ENCODE data around the gene LRP1B.

The LRP1B gene

DNA sequence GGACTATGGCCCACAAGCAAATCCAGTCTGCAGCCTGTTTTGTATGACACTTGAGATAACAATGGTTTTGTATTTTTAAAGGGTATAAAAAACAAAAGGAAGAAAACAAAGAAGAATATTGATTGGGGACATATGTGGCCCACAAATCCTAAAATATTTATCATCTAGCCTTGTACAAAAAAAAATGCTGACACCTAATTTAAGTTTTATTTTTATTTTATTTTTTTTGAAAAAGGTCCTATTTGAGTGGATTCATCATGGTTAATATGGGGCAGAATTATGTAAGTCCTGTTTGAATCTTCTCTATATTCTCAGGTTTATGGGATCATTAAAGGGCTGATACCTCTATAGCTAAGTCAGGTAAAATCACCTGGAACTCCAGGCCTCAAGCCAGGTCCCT is 525.7 kb downstream of the LRP1B start:
- Histone ChIP-seq H3K4me3 (ENCODE audit: low read length in 2 of 2) (no peak overlapping the region), H3K27me3 (ENCODE audit: control insufficient read depth in 2 of 2, insufficient read depth in 2 of 2, low read length in 2 of 2) (no peaks in the 10 kb centered on the region), H3K27ac (ENCODE audit: low read depth in 2 of 2, low read length in 2 of 2) (no peak overlapping the region), H3K9me3 (ENCODE audit: control insufficient read depth in 2 of 2, low read length in 2 of 2) (no peaks in the 10 kb centered on the region), H3K9ac (ENCODE audit: low read depth in 1 of 2, low read length in 2 of 2) (no peak overlapping the region), H3K36me3 (ENCODE audit: control insufficient read depth in 2 of 2, insufficient read depth in 2 of 2, low read length in 2 of 2) (no peaks in the 10 kb centered on the region), H3K4me1 (ENCODE audit: control insufficient read depth in 2 of 2, insufficient read depth in 2 of 2, low read length in 2 of 2) (no peaks in the 10 kb centered on the region)

DNA sequence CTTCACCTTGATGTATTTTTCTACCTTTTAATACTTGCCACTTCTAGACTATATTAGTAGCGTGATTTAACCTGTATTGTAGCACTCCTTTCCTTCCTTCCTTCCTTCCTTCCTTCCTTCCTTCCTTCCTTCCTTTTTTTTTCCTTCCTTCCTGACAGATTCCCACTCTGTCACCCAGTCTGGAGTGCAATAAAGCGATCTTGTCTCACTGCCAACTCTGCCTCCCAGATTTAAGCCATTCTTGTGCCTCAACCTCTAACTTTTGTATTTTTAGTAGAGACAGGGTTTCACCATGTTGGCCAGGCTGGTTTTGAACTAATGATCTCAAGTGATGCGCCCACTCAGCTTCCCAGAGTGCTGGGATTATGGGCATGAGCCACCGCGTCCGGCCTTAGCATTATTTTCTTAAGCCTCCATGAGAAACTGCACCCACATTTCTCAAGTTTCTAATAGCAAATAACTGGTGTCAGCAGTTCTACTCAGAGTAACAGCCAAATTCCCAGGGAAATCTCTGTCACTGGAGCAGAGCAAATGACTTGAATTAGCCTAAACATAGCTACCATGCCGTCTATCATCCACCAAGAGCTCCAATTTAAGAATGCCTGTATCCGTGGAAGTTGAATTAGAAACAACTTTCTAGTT is 529.2 kb downstream of the LRP1B start:
- Histone ChIP-seq H3K4me3 (ENCODE audit: low read length in 2 of 2) (no peak overlapping the region), H3K9ac (ENCODE audit: low read depth in 1 of 2, low read length in 2 of 2) (no peak overlapping the region), H3K36me3 (ENCODE audit: control insufficient read depth in 2 of 2, insufficient read depth in 2 of 2, low read length in 2 of 2) (no peaks in the 10 kb centered on the region), H3K27me3 (ENCODE audit: control insufficient read depth in 2 of 2, insufficient read depth in 2 of 2, low read length in 2 of 2) (no peaks in the 10 kb centered on the region), H3K27ac (ENCODE audit: low read depth in 2 of 2, low read length in 2 of 2) (no peak overlapping the region), H3K4me1 (ENCODE audit: control insufficient read depth in 2 of 2, insufficient read depth in 2 of 2, low read length in 2 of 2) (no peaks in the 10 kb centered on the region), H3K9me3 (ENCODE audit: control insufficient read depth in 2 of 2, low read length in 2 of 2) (no peaks in the 10 kb centered on the region)

DNA sequence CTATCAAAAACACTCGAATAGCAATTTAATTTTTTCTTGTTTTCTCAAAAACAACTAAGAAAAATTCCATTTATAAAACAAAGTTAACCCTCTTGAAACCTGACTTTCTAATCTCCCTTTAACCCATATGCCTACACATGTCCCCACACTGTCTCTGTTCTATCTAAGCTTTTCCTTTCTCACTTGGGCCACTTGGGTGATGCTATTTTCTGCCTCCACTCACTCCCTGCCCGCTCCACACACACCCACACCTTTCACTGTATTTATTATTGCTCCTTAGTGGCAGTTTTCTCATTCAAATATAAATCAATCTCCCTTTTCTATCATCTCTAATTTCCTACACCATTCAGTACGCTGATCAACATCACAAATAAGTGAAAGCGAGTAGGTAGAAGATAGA is 531.1 kb downstream of the LRP1B start:
- no peaks in the 10 kb centered on the region for H3K9me3 ChIP-seq (ENCODE audit: control insufficient read depth in 2 of 2, low read length in 2 of 2)
- H3K9ac ChIP-seq (ENCODE audit: low read depth in 1 of 2, low read length in 2 of 2), result no peak overlapping the region
- H3K36me3 ChIP-seq (ENCODE audit: control insufficient read depth in 2 of 2, insufficient read depth in 2 of 2, low read length in 2 of 2), result no peaks in the 10 kb centered on the region
- no peaks in the 10 kb centered on the region for H3K4me1 ChIP-seq (ENCODE audit: control insufficient read depth in 2 of 2, insufficient read depth in 2 of 2, low read length in 2 of 2)
- H3K27me3 ChIP-seq (ENCODE audit: control insufficient read depth in 2 of 2, insufficient read depth in 2 of 2, low read length in 2 of 2), result no peaks in the 10 kb centered on the region
- H3K4me3 ChIP-seq (ENCODE audit: low read length in 2 of 2), result no peak overlapping the region
- no peak overlapping the region for H3K27ac ChIP-seq (ENCODE audit: low read depth in 2 of 2, low read length in 2 of 2)

DNA sequence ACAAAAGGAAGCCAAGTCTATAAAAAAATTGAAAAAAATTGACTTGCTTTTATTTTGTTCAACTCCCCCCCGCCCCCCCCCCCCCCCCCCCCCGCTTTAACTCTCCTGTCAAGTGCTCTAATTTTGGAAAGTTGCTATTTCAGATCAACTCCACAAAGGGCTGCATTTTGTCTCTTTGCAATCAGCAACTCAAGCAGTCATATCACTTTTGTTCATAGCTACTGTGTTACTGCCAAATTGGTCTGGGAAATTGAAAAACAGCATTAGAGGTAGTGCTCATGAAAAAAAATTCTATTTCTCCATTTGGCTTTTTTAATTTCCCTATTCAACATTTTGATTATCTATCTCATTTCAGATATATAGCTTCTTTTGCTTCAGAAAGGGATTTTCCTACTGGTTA is 531.8 kb downstream of the LRP1B start:
- Histone ChIP-seq H3K9me3 (ENCODE audit: control insufficient read depth in 2 of 2, low read length in 2 of 2) (no peaks in the 10 kb centered on the region), H3K4me1 (ENCODE audit: control insufficient read depth in 2 of 2, insufficient read depth in 2 of 2, low read length in 2 of 2) (no peaks in the 10 kb centered on the region), H3K27me3 (ENCODE audit: control insufficient read depth in 2 of 2, insufficient read depth in 2 of 2, low read length in 2 of 2) (no peaks in the 10 kb centered on the region), H3K9ac (ENCODE audit: low read depth in 1 of 2, low read length in 2 of 2) (no peak overlapping the region), H3K27ac (ENCODE audit: low read depth in 2 of 2, low read length in 2 of 2) (no peak overlapping the region), H3K36me3 (ENCODE audit: control insufficient read depth in 2 of 2, insufficient read depth in 2 of 2, low read length in 2 of 2) (no peaks in the 10 kb centered on the region), H3K4me3 (ENCODE audit: low read length in 2 of 2) (no peak overlapping the region)

DNA sequence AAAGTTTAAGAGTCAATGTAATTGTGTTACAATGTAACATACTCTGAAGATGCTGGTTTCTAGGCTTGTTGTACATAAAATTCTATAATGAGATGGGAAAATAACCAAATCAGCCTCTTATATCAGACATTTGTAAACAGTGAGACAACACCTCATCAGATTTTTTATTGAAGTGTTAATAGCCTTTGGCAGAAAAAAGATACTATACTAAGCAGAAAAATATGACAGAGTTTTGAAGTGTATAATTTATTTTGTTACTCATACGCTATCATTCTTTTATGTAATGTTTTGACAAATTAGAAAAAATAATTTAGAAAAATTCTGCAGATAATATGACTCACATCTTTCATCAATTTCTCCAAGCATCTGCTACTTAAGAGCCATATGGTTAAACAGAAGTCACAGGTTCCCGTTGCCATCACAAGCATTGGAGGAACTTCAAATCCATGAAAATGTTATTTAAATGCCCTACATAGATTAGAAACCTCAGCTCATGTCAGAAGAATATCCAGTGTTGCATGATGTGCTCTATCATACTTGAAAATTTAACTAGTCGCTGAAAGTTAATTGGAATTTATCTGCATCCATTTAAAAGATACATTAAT is 535.4 kb downstream of the LRP1B start:
- Histone ChIP-seq H3K36me3 (ENCODE audit: control insufficient read depth in 2 of 2, insufficient read depth in 2 of 2, low read length in 2 of 2) (no peaks in the 10 kb centered on the region), H3K27ac (ENCODE audit: low read depth in 2 of 2, low read length in 2 of 2) (no peak overlapping the region)

DNA sequence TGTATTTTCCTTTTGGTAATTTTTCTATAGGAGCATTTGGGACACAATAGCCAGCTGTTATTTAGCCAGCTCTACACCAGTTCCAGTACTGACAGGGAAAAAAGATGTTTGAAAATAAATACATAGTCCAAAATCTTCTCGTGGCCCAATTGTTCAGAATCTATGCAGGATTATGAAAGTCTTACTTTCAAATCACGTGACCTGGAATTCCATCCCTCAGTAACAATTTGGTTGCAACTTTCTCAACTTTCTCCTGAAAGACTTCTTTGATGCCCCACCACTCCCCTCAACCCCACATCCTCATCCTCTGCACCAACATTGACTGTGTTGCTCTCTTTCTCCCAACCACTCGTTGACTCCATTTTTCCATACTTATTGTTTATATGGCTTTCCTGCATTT is 539.0 kb downstream of the LRP1B start:
- H3K27me3 ChIP-seq (ENCODE audit: control insufficient read depth in 2 of 2, insufficient read depth in 2 of 2, low read length in 2 of 2), result no peaks in the 10 kb centered on the region
- H3K9me3 ChIP-seq (ENCODE audit: control insufficient read depth in 2 of 2, low read length in 2 of 2), result no peaks in the 10 kb centered on the region
- no peak overlapping the region for H3K27ac ChIP-seq (ENCODE audit: low read depth in 2 of 2, low read length in 2 of 2)
- no peaks in the 10 kb centered on the region for H3K36me3 ChIP-seq (ENCODE audit: control insufficient read depth in 2 of 2, insufficient read depth in 2 of 2, low read length in 2 of 2)
- no peaks in the 10 kb centered on the region for H3K4me1 ChIP-seq (ENCODE audit: control insufficient read depth in 2 of 2, insufficient read depth in 2 of 2, low read length in 2 of 2)
- H3K9ac ChIP-seq (ENCODE audit: low read depth in 1 of 2, low read length in 2 of 2), result no peak overlapping the region
- H3K4me3 ChIP-seq (ENCODE audit: low read length in 2 of 2), result no peak overlapping the region

More for the DNA sequence above, 535.4 kb downstream of the LRP1B start:
- Histone ChIP-seq H3K4me1 (ENCODE audit: control insufficient read depth in 2 of 2, insufficient read depth in 2 of 2, low read length in 2 of 2) (no peaks in the 10 kb centered on the region), H3K4me3 (ENCODE audit: low read length in 2 of 2) (no peak overlapping the region), H3K9me3 (ENCODE audit: control insufficient read depth in 2 of 2, low read length in 2 of 2) (no peaks in the 10 kb centered on the region), H3K27me3 (ENCODE audit: control insufficient read depth in 2 of 2, insufficient read depth in 2 of 2, low read length in 2 of 2) (no peaks in the 10 kb centered on the region), H3K9ac (ENCODE audit: low read depth in 1 of 2, low read length in 2 of 2) (no peak overlapping the region)

DNA sequence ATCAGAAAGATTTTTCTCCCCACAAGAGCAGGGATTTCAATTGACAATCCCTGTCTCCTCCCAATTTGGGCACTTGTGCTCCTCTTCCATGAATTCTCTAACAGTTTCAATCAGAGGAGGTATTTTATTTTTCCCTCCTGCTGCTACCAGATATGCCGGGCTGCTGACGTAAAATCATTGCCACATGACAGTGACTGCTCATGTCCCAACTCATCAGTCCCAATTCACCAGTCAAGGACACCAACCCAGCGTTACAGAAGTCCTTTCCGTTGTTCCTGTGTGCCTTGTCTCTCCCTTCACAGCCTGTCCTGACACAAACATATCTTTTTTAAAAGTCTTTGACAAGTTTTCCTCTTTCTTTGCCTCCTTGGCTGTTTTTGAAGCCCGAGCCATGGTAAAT is 540.2 kb downstream of the LRP1B start:
- H3K9ac ChIP-seq (ENCODE audit: low read depth in 1 of 2, low read length in 2 of 2), result no peak overlapping the region
- H3K36me3 ChIP-seq (ENCODE audit: control insufficient read depth in 2 of 2, insufficient read depth in 2 of 2, low read length in 2 of 2), result no peaks in the 10 kb centered on the region
- no peaks in the 10 kb centered on the region for H3K4me1 ChIP-seq (ENCODE audit: control insufficient read depth in 2 of 2, insufficient read depth in 2 of 2, low read length in 2 of 2)
- H3K4me3 ChIP-seq (ENCODE audit: low read length in 2 of 2), result no peak overlapping the region
- H3K27me3 ChIP-seq (ENCODE audit: control insufficient read depth in 2 of 2, insufficient read depth in 2 of 2, low read length in 2 of 2), result no peaks in the 10 kb centered on the region
- no peaks in the 10 kb centered on the region for H3K9me3 ChIP-seq (ENCODE audit: control insufficient read depth in 2 of 2, low read length in 2 of 2)
- no peak overlapping the region for H3K27ac ChIP-seq (ENCODE audit: low read depth in 2 of 2, low read length in 2 of 2)

DNA sequence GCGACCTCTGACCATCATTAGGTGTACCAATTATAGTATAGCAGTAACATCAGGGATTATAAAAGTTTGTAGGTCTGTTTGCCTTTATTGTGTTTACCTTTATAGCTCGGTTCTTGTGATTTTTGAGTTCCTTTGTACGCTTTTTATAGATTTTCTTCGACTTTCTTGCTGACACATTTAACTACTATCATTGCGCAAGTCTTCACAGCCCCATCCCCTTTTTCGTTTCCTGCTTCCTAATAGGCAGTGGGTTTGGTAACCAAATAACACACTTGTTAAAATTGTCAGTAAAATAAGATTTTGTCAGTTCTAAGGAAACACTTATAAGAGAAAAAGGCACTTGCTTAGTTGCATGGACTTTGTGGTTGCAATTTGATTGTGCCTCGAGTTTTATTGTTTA is 541.5 kb downstream of the LRP1B start:
- H3K27me3 ChIP-seq (ENCODE audit: control insufficient read depth in 2 of 2, insufficient read depth in 2 of 2, low read length in 2 of 2), result no peaks in the 10 kb centered on the region
- H3K36me3 ChIP-seq (ENCODE audit: control insufficient read depth in 2 of 2, insufficient read depth in 2 of 2, low read length in 2 of 2), result no peaks in the 10 kb centered on the region
- no peak overlapping the region for H3K4me3 ChIP-seq (ENCODE audit: low read length in 2 of 2)
- H3K9me3 ChIP-seq (ENCODE audit: control insufficient read depth in 2 of 2, low read length in 2 of 2), result no peaks in the 10 kb centered on the region
- H3K9ac ChIP-seq (ENCODE audit: low read depth in 1 of 2, low read length in 2 of 2), result no peak overlapping the region
- H3K27ac ChIP-seq (ENCODE audit: low read depth in 2 of 2, low read length in 2 of 2), result no peak overlapping the region
- no peaks in the 10 kb centered on the region for H3K4me1 ChIP-seq (ENCODE audit: control insufficient read depth in 2 of 2, insufficient read depth in 2 of 2, low read length in 2 of 2)

DNA sequence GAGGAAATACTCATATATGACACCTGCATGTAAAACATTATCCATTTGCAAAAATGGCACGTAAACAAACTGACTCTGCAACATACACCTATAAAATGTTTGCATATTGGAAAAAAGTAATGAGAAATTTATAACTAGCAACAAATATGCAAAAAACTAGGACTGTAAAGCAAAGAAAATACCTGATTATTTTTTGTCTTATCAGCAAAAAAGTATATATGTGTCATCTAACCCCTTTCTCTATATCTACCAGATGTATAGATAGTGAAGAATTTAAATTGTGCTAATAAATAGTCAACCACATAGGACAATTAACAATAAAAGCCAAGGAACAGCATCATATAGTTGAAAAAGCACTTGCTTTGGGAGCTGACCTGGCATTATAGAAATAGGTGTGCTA is 543.8 kb downstream of the LRP1B start:
- H3K9me3 ChIP-seq (ENCODE audit: control insufficient read depth in 2 of 2, low read length in 2 of 2), result no peaks in the 10 kb centered on the region

DNA sequence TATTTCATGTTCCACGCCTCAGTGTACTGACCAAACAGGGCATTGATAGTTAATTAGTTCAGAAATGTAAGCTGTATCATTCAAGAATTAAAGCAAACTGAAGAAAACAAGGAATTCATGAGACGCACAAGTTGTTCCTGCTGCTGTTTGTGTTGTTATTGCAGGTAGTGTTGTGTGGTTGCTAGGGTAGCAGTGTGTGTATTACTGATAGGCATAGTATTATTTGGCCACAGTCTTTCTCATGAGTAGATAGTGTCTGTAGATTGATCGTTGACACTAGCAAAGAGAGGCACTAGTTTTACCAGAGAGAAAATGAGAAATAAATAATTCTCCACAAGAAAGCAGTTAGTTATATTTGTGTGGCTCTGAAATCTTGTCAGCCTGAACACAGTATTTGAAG is 548.6 kb downstream of the LRP1B start:
- no peaks in the 10 kb centered on the region for H3K9me3 ChIP-seq (ENCODE audit: control insufficient read depth in 2 of 2, low read length in 2 of 2)
- H3K4me1 ChIP-seq (ENCODE audit: control insufficient read depth in 2 of 2, insufficient read depth in 2 of 2, low read length in 2 of 2), result no peaks in the 10 kb centered on the region
- H3K27ac ChIP-seq (ENCODE audit: low read depth in 2 of 2, low read length in 2 of 2), result no peak overlapping the region
- H3K27me3 ChIP-seq (ENCODE audit: control insufficient read depth in 2 of 2, insufficient read depth in 2 of 2, low read length in 2 of 2), result no peaks in the 10 kb centered on the region
- no peak overlapping the region for H3K9ac ChIP-seq (ENCODE audit: low read depth in 1 of 2, low read length in 2 of 2)
- no peak overlapping the region for H3K4me3 ChIP-seq (ENCODE audit: low read length in 2 of 2)
- H3K36me3 ChIP-seq (ENCODE audit: control insufficient read depth in 2 of 2, insufficient read depth in 2 of 2, low read length in 2 of 2), result no peaks in the 10 kb centered on the region

More for the DNA sequence above, 543.8 kb downstream of the LRP1B start:
- Histone ChIP-seq H3K27me3 (ENCODE audit: control insufficient read depth in 2 of 2, insufficient read depth in 2 of 2, low read length in 2 of 2) (no peaks in the 10 kb centered on the region), H3K27ac (ENCODE audit: low read depth in 2 of 2, low read length in 2 of 2) (no peak overlapping the region), H3K4me3 (ENCODE audit: low read length in 2 of 2) (no peak overlapping the region), H3K4me1 (ENCODE audit: control insufficient read depth in 2 of 2, insufficient read depth in 2 of 2, low read length in 2 of 2) (no peaks in the 10 kb centered on the region), H3K9ac (ENCODE audit: low read depth in 1 of 2, low read length in 2 of 2) (no peak overlapping the region), H3K36me3 (ENCODE audit: control insufficient read depth in 2 of 2, insufficient read depth in 2 of 2, low read length in 2 of 2) (no peaks in the 10 kb centered on the region)

All from mucosa of rectum (tissue), 2 donors.